GM19324 (cell line): ENCODE results near the gene SYNPO2.
"Not testable (repeated sequence)": the region's sequence is repeated elsewhere in the genome, so short reads cannot be mapped to it uniquely, and the experiment has no call there.

Source experiments
- ATAC-seq: cut with Tn5 transposase; IDR thresholded peaks from one replicate; pipeline ENCODE4 v1.9.1; 2021; ENCODE audit warnings: mild to moderate bottlenecking, moderate library complexity; ENCODE audit not compliant: unreplicated experiment, low FRiP score

Gene SYNPO2

GRCh38 chr4:118972167-118972566 is 83.5 kb downstream of the SYNPO2 start:
- no peak for ATAC-seq

- no peak for ATAC-seq
These were observed 84.6 kb downstream of the SYNPO2 start for GRCh38 chr4:118973295-118973694.

- no peak for ATAC-seq
These were observed 86.1 kb downstream of the SYNPO2 start for GRCh38 chr4:118974758-118975157.

GRCh38 chr4:118975449-118976192 is 87.0 kb downstream of the SYNPO2 start:
- ATAC-seq: no peak

- not testable (repeated sequence) for ATAC-seq
These were observed 87.5 kb downstream of the SYNPO2 start for GRCh38 chr4:118976193-118976560.

GRCh38 chr4:118977100-118977499 is 88.4 kb downstream of the SYNPO2 start:
- ATAC-seq: not testable (repeated sequence)

- no peak for ATAC-seq
These were observed 91.1 kb downstream of the SYNPO2 start for GRCh38 chr4:118979712-118980111.

- ATAC-seq: peak; percentile 9
These were observed 92.7 kb downstream of the SYNPO2 start for GRCh38 chr4:118981171-118981838.

GRCh38 chr4:118981839-118982381 is 93.3 kb downstream of the SYNPO2 start:
- peak; percentile 65 for ATAC-seq

GRCh38 chr4:118983293-118983692 is 94.6 kb downstream of the SYNPO2 start:
- ATAC-seq: no peak

- ATAC-seq: no peak
These were observed 95.2 kb downstream of the SYNPO2 start for GRCh38 chr4:118983831-118984230.

- no peak for ATAC-seq
These were observed 96.7 kb downstream of the SYNPO2 start for GRCh38 chr4:118985170-118986000.

GRCh38 chr4:118987959-118988634 is 99.4 kb downstream of the SYNPO2 start:
- ATAC-seq: no peak

GRCh38 chr4:118988635-118988972 is 100.0 kb downstream of the SYNPO2 start:
- ATAC-seq: no peak

GRCh38 chr4:118989098-118990080 is 100.7 kb downstream of the SYNPO2 start:
- ATAC-seq: no peak

GRCh38 chr4:118991686-118992085 is 103.0 kb downstream of the SYNPO2 start:
- ATAC-seq: no peak

GRCh38 chr4:118992149-118992548 is 103.5 kb downstream of the SYNPO2 start:
- ATAC-seq: no peak

GRCh38 chr4:118993333-118993732 is 104.7 kb downstream of the SYNPO2 start:
- no peak for ATAC-seq

- no peak for ATAC-seq
These were observed 105.4 kb downstream of the SYNPO2 start for GRCh38 chr4:118994030-118994429.
